Activated T-helper 2 cell treated with anti-CD3 and anti-CD28 coated beads, Interferon-gamma antibody, Interleukin-2, Interleukin-4, amounts not matched to agents 10 μg/mL and 5 μg/mL and 100 μg/mL, durations not matched to agents 14 hours and 24 hours and 36 hours (primary cell): ENCODE measurements around the gene VWA8. TPM values are rescaled to one million over a fixed set of nuclear protein-coding genes. Genes with fewer than 3 reads are reported as not detected.
"Not testable (repeated sequence)": the region's sequence is repeated elsewhere in the genome, so short reads cannot be mapped to it uniquely, and the experiment has no call there.

ENCODE experiments used
- DNase-seq: peaks from one replicate; pipeline ENCODE4 v3.0.0; 2021; ENCODE audit warnings: low spot score
- H3K27ac Mint-ChIP-seq: one replicate; pipeline ENCODE4 v1.8.0; 2021; ENCODE audit warnings: mixed read lengths
- H3K27me3 Mint-ChIP-seq: one replicate; pipeline ENCODE4 v1.8.0; 2021; ENCODE audit warnings: low read depth, mixed read lengths
- H3K36me3 Mint-ChIP-seq: one replicate; pipeline ENCODE4 v1.8.0; 2021; ENCODE audit warnings: low read depth, mixed read lengths
- H3K4me1 Mint-ChIP-seq: one replicate; pipeline ENCODE4 v1.8.0; 2021; ENCODE audit warnings: low read depth, mixed read lengths
- H3K4me3 Mint-ChIP-seq: one replicate; pipeline ENCODE4 v1.8.0; 2021; ENCODE audit warnings: low read depth, mild to moderate bottlenecking, moderate library complexity, mixed read lengths
- H3K9me3 Mint-ChIP-seq: one replicate; pipeline ENCODE4 v1.8.0; 2021; ENCODE audit warnings: mixed read lengths
- intact Hi-C: fragments of 100-400 bp; cut with micrococcal nuclease; formaldehyde crosslinking; loops from one replicate; pipeline ENCODE4 v1.15.1; 2023
- total RNA-seq: library from RNA; stranded (reverse); gene quantifications from 2 replicates; pipeline ENCODE4 v1.2.3, GENCODE V29; 2022

VWA8 gene
- total RNA-seq, 1 donor from 2014 or later, result 21.7 TPM

DNA sequence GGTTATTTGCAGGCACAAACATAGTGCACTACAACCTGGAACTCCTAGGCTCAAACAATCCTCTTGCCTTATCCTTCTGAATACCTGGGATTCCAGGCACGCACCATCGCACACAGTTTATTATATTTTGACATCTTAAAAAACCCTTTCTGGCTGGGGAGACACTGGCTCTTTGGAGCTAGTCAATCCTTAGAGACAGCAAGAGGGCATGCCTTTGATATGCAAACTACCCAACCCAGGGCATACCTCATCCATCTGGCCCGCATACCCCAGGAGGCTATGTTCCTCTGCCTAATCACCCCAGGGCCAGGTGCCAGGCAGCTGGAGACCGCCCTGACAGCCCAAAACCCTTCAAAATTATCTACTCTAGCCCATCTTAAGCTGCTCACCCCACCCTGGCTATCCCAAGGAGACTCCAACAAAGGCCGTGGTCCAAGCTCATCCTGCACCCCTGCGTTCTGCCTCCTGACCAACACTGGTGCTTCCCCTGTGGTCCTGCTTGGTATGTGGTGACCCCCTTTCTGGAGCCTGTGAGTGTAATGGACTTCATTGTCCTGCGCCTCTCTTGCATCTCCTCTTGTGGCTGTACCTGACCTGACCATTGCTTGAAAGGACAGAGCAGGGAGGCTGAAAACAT lies 417.1 kb downstream of the VWA8 start:
- intact Hi-C loops, result no loop called here
- no peak for DNase-seq
- Mint-ChIP-seq H3K4me3 (no peak overlapping the region), H3K4me1 (peaks cover 30% of the 10 kb centered on the region), H3K27ac (no peak overlapping the region), H3K36me3 (no peaks in the 10 kb centered on the region), H3K27me3 (no peaks in the 10 kb centered on the region), H3K9me3 (peaks cover 6% of the 10 kb centered on the region)

DNA sequence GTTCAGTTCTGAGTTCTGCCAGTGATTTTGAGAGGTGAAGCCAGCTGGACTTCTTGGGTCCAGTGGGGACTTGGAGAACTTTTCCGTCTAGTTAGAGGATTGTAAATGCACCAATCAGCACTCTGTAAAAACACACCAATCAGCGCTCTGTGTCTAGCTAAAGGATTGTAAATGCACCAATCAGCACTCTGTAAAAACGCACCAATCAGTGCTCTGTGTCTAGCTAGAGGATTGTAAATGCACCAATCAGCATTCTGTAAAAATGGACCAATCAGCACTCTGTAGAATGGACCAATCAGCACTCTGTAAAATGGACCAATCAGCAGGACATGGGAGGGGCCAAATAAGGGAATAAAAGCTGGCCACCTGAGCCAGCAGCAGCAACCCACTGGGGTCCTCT lies 418.1 kb downstream of the VWA8 start:
- H3K4me3 Mint-ChIP-seq, H3K36me3 Mint-ChIP-seq, H3K27ac Mint-ChIP-seq, intact Hi-C loops, H3K27me3 Mint-ChIP-seq, H3K9me3 Mint-ChIP-seq, DNase-seq: not testable (repeated sequence)
- peaks cover 30% of the 10 kb centered on the region for H3K4me1 Mint-ChIP-seq

- intact Hi-C loops, result no loop called here
- H3K9me3 Mint-ChIP-seq, result peaks cover 6% of the 10 kb centered on the region
- H3K27ac Mint-ChIP-seq, result no peak overlapping the region
- peaks cover 7% of the 10 kb centered on the region for H3K27me3 Mint-ChIP-seq
- peaks cover 30% of the 10 kb centered on the region for H3K4me1 Mint-ChIP-seq
- H3K4me3 Mint-ChIP-seq, result no peak overlapping the region
- no peak for DNase-seq
- H3K36me3 Mint-ChIP-seq, result no peaks in the 10 kb centered on the region
These were observed 418.6 kb downstream of the VWA8 start for GRCh38 chr13:41542281-41542680.

DNA sequence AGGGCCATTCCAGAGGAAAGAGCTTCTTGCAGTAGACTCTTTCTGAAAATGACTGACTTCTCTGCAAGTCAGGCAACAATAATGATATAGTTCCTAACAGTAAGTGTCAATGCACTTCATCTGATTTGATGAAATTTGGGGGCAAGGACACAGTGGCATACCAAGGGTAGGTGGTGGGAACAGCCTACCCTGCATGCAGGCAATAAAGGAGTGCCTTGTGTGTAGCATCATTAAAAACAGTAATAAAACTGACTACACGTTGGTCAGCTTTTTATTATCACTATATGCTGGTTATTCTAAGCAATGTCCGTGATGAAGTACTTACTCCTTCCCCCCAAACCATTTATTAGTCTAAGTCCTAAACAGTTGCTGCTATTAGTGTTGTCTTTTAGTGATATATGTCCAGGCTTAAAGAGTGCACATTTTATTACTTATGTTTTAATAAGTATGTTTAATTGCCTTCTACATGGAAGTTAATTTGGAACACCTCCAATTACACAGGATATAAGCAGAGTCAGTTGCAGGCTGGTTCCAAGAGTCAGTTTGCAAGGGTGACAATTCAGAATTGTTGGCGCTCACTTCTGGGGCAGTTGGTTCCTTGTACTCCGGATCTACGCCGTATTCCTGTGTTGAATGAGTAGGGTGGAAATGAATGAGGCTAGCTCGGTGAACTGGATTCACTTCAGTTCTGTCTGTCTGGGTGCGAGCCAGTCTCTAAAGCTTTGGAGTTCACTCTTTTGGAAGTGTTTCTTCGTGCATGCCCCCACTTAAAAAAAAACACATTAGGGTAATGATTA lies 419.6 kb downstream of the VWA8 start:
- no peak for DNase-seq
- no peak overlapping the region for H3K27ac Mint-ChIP-seq
- H3K9me3 Mint-ChIP-seq, result peaks cover 6% of the 10 kb centered on the region
- intact Hi-C loops, result no loop called here
- no peaks in the 10 kb centered on the region for H3K36me3 Mint-ChIP-seq
- H3K4me1 Mint-ChIP-seq, result peaks cover 26% of the 10 kb centered on the region
- no peak overlapping the region for H3K4me3 Mint-ChIP-seq
- H3K27me3 Mint-ChIP-seq, result peaks cover 7% of the 10 kb centered on the region

- H3K36me3 Mint-ChIP-seq, H3K27me3 Mint-ChIP-seq, H3K27ac Mint-ChIP-seq, H3K9me3 Mint-ChIP-seq, intact Hi-C loops: not testable (repeated sequence)
- DNase-seq, result peak; percentile 30
- peak overlapping the region; percentile 5 for H3K4me3 Mint-ChIP-seq
- H3K4me1 Mint-ChIP-seq, result peaks cover 16% of the 10 kb centered on the region
These were observed 420.7 kb downstream of the VWA8 start for GRCh38 chr13:41540240-41540639.

GRCh38 chr13:41533266-41534052 lies 427.4 kb downstream of the VWA8 start:
- intact Hi-C loops, result no loop called here
- Mint-ChIP-seq H3K4me3 (no peak overlapping the region), H3K27ac (no peak overlapping the region), H3K4me1 (no peaks in the 10 kb centered on the region), H3K9me3 (no peaks in the 10 kb centered on the region), H3K36me3 (no peaks in the 10 kb centered on the region), H3K27me3 (peaks cover 10% of the 10 kb centered on the region)
- no peak for DNase-seq

DNA sequence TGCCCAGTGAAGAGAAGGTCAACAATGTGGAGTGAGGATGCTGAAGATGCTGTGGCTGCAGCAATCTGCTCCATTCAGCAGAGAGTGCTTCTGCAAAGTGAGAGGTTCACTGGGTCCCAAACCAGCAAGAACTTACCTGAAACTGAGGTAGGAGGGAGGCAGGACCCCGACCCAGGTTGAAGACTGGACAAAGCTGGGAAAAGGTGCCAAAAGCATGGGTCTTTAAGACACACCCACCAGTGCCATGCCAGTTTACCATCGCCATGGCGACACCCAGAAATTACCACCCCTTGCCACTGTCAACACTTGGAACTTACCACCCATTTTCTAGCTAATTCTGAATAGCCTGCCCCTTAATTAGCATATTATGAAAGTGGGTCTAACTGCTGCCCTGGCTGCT lies 432.9 kb downstream of the VWA8 start:
- Mint-ChIP-seq H3K36me3 (no peaks in the 10 kb centered on the region), H3K27me3 (peaks cover 3% of the 10 kb centered on the region), H3K4me3 (no peak overlapping the region), H3K9me3 (no peaks in the 10 kb centered on the region), H3K4me1 (no peaks in the 10 kb centered on the region), H3K27ac (no peak overlapping the region)
- DNase-seq, result no peak
- intact Hi-C loops, result no loop called here

DNA sequence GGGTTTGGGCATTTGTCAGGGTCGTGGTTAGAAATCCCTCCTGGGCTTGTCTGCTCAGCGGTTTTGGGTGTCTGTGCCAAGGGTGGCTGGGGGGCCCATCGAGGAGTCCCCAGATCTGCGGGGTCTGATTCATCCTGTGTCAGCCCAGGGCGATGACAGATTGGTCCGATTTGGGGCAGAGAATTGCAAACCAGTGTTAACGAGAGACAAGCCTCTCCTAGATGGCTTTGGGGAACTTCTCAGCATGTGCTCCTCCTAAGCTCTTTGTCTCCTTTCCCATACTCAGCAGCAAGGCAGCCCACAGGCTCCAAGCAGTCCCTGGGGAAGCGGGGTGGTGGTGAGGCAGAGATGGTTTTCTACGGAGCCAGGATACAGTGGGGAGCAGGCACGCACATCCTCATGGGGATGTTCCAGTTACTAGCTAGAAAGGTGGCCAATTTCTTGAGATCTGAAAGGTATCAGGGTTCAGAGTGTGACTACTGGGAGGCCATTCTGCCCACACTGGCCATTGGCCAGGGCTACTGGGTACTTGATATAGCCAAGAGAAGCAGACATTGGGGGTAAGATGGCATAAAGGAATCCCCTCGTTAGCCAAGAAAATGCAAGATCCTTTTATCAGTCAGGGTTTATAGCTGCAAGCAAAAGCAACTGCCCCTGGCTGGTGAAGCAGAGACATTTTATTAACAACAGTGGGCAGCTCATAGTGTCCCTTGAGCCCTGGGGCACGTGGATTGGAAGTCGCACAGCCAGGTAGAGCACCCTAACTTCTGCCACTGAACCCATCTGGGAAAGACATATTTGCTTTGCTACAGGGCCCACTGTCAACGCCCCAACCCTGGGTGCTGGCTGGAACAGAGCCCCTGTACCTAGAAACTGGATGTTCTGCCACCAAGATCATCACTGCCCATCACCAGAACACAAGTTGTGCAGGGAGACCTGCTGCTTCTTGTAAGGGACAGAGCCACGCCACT lies 440.0 kb downstream of the VWA8 start:
- Mint-ChIP-seq H3K4me3 (no peak overlapping the region), H3K4me1 (no peaks in the 10 kb centered on the region), H3K27me3 (no peaks in the 10 kb centered on the region), H3K9me3 (no peaks in the 10 kb centered on the region), H3K36me3 (no peaks in the 10 kb centered on the region), H3K27ac (no peak overlapping the region)
- no peak for DNase-seq
- intact Hi-C loops, result no loop called here

DNA sequence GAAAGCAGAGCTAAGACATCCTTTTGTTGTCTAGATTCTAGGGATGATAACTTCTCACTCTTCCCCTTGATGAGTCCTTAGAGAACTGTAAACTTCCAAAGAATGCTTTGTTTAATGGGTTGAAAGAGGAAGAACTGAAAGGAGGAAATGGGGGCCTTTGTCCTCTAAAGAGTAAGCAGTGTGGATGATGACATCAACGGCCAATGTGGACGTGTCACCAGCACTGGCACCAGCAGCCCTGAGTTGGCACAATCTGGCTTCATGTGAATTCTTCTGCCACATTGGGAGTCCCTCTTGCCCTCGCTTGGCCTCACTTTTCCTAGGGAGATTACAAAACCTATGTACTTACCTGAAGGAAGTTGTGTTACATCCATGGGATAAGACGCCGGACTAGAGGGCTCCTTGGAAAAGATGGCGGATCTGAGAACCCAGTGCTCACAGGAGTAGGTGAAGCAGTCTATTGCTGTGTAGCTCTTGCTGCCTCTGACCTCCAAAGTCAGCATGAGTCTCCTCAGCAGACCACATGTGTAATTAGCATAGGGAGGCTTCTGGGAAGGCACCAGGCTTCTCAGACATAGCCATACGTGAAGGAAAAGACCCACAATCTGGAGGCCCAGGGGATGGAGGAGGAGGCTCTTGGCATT lies 440.8 kb downstream of the VWA8 start:
- Mint-ChIP-seq H3K36me3 (no peaks in the 10 kb centered on the region), H3K4me1 (no peaks in the 10 kb centered on the region), H3K27me3 (no peaks in the 10 kb centered on the region), H3K27ac (no peak overlapping the region), H3K4me3 (no peak overlapping the region), H3K9me3 (no peaks in the 10 kb centered on the region)
- no peak for DNase-seq
- intact Hi-C loops, result no loop called here

Other genes with a start within 250 kb of the VWA8 start
- 13.7 and 15.1 TPM in 2 replicates for gene DGKH, start 87.5 kb upstream of the VWA8 start, total RNA-seq